SK-N-SH (cell line): Measurements from ENCODE around the gene SDR9C7.
"Not testable (repeated sequence)": the region's sequence is repeated elsewhere in the genome, so short reads cannot be mapped to it uniquely, and the experiment has no call there.

Experiments used
- EP300 ChIP-seq, 2 experiments: IDR thresholded peaks; 2 replicates each; pipeline versions ENCODE4 v1.4.0 to v1.6.1; 2012; ENCODE audit warnings: borderline replicate concordance in 1 of 2, low read depth in 1 of 2, low read length in 1 of 2
- EZH2phosphoT487 ChIP-seq: fragments of 200-600 bp; sonication (generic); IDR thresholded peaks from 2 replicates; pipeline ENCODE4 v1.6.1; 2017; ENCODE audit warnings: low read depth, mixed run types, mild to moderate bottlenecking, antibody characterized with exemption, moderate library complexity, borderline replicate concordance
- MXI1 ChIP-seq: IDR thresholded peaks from 2 replicates; pipeline ENCODE4 v1.6.1; 2012; ENCODE audit warnings: mild to moderate bottlenecking, low read depth, low read length, improper control_type of control experiment
- PBX3 ChIP-seq: IDR thresholded peaks from 2 replicates; pipeline ENCODE4; 2012
- POLR2AphosphoS5 ChIP-seq: IDR thresholded peaks from 2 replicates; pipeline ENCODE4 v1.6.1; 2012; ENCODE audit warnings: low read depth, low read length
- RAD21 ChIP-seq: IDR thresholded peaks from 2 replicates; pipeline ENCODE4 v1.6.1; 2012; ENCODE audit warnings: mild to moderate bottlenecking, low read length
- RXRA ChIP-seq: IDR thresholded peaks from 2 replicates; pipeline ENCODE4 v1.4.0; 2012; ENCODE audit warnings: low read depth, mild to moderate bottlenecking, borderline replicate concordance
- USF1 ChIP-seq: IDR thresholded peaks from 2 replicates; pipeline ENCODE4 v1.4.0; 2012; ENCODE audit warnings: low read depth, borderline replicate concordance
- YY1 ChIP-seq: IDR thresholded peaks from 2 replicates; pipeline ENCODE4 v1.4.0; 2012; ENCODE audit warnings: low read depth, mild to moderate bottlenecking
- TF ChIP-seq, protein P1 (sequence below): fragments of 200-600 bp; sonication (generic); IDR thresholded peaks from 2 replicates; pipeline ENCODE4 v1.6.1; 2017; ENCODE audit warnings: antibody characterized with exemption, mild to moderate bottlenecking, moderate library complexity

DNA sequence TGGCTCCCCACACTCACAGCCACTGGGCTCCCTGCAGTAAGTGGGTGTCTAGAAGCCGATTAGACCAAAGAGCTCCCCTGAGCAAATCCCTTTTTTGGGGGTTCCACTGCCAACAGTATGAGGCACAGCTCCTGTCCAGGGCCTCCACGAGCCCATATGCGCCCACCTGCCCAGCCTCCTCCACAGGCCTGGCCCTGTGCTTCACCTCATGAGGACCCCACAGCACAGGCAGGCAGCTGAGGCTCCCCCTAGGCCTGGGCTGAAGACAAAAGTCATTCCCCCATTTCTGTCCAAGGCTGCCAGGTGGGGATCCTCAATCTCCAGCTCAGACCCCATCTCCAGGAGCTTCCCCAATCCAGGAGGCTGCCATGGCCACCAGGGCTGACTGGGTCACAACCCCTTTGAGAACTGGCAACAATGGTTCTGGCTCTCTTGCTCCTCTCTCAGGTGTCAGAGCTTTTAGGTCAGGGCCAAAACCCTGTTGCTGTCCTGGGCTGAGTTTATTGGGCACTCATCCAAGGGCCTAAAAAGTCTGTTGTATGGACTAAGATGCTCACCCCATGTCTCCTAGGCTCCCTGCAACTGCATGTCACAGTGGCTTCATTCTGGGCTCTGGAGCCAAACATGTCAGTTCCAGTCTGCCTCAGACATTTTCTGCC, 48.5 kb upstream of the SDR9C7 start:
- TF ChIP-seq, protein P1, sequence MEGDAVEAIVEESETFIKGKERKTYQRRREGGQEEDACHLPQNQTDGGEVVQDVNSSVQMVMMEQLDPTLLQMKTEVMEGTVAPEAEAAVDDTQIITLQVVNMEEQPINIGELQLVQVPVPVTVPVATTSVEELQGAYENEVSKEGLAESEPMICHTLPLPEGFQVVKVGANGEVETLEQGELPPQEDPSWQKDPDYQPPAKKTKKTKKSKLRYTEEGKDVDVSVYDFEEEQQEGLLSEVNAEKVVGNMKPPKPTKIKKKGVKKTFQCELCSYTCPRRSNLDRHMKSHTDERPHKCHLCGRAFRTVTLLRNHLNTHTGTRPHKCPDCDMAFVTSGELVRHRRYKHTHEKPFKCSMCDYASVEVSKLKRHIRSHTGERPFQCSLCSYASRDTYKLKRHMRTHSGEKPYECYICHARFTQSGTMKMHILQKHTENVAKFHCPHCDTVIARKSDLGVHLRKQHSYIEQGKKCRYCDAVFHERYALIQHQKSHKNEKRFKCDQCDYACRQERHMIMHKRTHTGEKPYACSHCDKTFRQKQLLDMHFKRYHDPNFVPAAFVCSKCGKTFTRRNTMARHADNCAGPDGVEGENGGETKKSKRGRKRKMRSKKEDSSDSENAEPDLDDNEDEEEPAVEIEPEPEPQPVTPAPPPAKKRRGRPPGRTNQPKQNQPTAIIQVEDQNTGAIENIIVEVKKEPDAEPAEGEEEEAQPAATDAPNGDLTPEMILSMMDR, result not testable (repeated sequence)
- not testable (repeated sequence) for TF ChIP-seq USF1; MXI1; YY1; EP300 (IDR thresholded peaks at IDR 0.05; ENCODE audit: borderline replicate concordance in 1 of 2, low read depth in 1 of 2, low read length in 1 of 2); RXRA; PBX3; EZH2phosphoT487; POLR2AphosphoS5; RAD21
